B cell (primary cell): Measurements from ENCODE around the gene ITPR3.

Experiments used
- EZH2 ChIP-seq: IDR thresholded peaks from 2 replicates; pipeline ENCODE4 v1.6.1; 2012; ENCODE audit warnings: borderline replicate concordance, low read depth, mild to moderate bottlenecking, moderate library complexity, low read length; ENCODE audit not compliant: insufficient read depth, poor library complexity, severe bottlenecking
- TF ChIP-seq, protein P1 (sequence below): fragments of 200-600 bp; IDR thresholded peaks from one replicate; pipeline ENCODE4 v1.8.0; 2022; ENCODE audit warnings: antibody characterized with exemption, mild to moderate bottlenecking

DNA sequence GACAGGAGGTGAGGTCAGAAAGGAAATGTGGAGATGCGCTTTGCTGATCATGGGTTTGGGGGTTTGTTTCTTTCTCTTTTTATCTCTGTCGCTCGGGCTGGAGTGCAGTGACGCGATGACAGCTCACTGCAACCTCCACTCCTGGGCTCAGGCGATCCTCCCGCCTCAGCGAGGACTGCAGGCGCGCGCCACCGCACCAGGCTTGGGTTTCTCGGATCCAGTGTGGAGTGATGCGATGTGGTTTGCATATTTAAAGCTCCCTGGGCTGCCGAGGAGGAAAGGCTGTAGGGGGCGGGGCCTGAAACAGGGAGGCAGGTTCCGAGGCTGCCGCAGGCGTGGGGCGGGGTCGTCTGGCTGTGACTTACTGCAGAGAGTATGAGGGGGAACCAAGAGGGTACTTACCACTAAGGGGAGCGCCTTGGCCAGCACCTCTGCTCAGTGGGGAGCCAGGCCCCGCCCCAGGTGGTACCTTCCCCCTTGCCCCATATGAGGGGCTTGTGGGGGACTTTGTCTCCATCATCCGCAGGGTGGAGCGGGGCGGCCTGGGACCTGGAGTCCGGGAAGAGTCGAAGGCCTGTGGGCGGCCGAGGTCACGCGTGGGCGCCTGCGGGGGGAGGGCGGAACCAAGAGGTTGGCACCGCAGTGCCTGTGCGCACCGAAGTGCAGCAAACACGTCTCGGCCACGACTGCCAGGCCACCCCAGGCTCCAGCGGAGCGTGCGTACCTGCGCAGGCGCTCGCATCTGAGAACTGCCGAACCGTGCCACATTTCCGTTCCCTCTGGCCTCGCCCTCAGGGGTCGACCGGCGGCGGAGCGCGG, 28.3 kb upstream of the ITPR3 start:
- TF ChIP-seq, protein P1, sequence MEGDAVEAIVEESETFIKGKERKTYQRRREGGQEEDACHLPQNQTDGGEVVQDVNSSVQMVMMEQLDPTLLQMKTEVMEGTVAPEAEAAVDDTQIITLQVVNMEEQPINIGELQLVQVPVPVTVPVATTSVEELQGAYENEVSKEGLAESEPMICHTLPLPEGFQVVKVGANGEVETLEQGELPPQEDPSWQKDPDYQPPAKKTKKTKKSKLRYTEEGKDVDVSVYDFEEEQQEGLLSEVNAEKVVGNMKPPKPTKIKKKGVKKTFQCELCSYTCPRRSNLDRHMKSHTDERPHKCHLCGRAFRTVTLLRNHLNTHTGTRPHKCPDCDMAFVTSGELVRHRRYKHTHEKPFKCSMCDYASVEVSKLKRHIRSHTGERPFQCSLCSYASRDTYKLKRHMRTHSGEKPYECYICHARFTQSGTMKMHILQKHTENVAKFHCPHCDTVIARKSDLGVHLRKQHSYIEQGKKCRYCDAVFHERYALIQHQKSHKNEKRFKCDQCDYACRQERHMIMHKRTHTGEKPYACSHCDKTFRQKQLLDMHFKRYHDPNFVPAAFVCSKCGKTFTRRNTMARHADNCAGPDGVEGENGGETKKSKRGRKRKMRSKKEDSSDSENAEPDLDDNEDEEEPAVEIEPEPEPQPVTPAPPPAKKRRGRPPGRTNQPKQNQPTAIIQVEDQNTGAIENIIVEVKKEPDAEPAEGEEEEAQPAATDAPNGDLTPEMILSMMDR, result no peak
- TF ChIP-seq EZH2, result no peak
